Heart left ventricle (tissue), 16 donors: ENCODE results near the gene UPP2. TPM values are rescaled to one million over a fixed set of nuclear protein-coding genes. Genes with fewer than 3 reads are reported as not detected.

Experiments used
- ATAC-seq, 4 donors: fragments of 200-7000 bp; cut with Tn5 transposase; one replicate each; pipeline ENCODE4 v1.9.1; 2020 to 2022; ENCODE audit warnings: moderate library complexity in 4 of 4, mild to moderate bottlenecking in 3 of 4, moderate number of reproducible peaks in 1 of 4
- DNase-seq, 5 donors: peaks; one replicate each; pipeline ENCODE4 v3.0.0-alpha.2; 2020
- H3K27ac ChIP-seq, 12 donors: fragments of 200-600 bp; sonication (generic) in 4 of 12; one replicate each; pipeline versions ENCODE4 v1.5.0 to v1.8.0; 2016 to 2022; ENCODE audit warnings: mild to moderate bottlenecking in 2 of 12
- H3K27me3 ChIP-seq, 9 donors: fragments of 200-600 bp; sonication (generic) in 2 of 9; one replicate each; pipeline versions ENCODE4 v1.5.1 to v1.8.0; 2016 to 2022; ENCODE audit warnings: mild to moderate bottlenecking in 3 of 9
- H3K36me3 ChIP-seq, 9 donors: fragments of 200-600 bp; sonication (generic) in 2 of 9; one replicate each; pipeline versions ENCODE4 v1.5.0 to v1.8.0; 2018 to 2022; ENCODE audit warnings: mild to moderate bottlenecking in 2 of 9
- H3K4me1 ChIP-seq, 12 donors: fragments of 200-600 bp; sonication (generic) in 4 of 12; one replicate each; pipeline versions ENCODE4 v1.5.0 to v1.8.0; 2016 to 2022; ENCODE audit warnings: mild to moderate bottlenecking in 3 of 12
- H3K4me3 ChIP-seq, 12 donors: fragments of 200-600 bp; sonication (generic) in 4 of 12; one replicate each; pipeline versions ENCODE4 v1.5.0 to v1.8.0; 2017 to 2022; ENCODE audit warnings: mild to moderate bottlenecking in 9 of 12, moderate library complexity in 4 of 12
- H3K9me3 ChIP-seq, 12 donors: fragments of 200-600 bp; sonication (generic) in 4 of 12; one replicate each; pipeline versions ENCODE4 v1.5.0 to v1.8.0; 2016 to 2022; ENCODE audit warnings: mild to moderate bottlenecking in 1 of 12
- POLR2A ChIP-seq, 2 donors: fragments of 450-650 bp; IDR thresholded peaks; one replicate each; pipeline ENCODE4 v1.6.1; 2017; ENCODE audit warnings: antibody characterized with exemption in 2 of 2, mild to moderate bottlenecking in 2 of 2, moderate library complexity in 2 of 2
- WGBS, 4 donors: extraction: QIAGEN DNeasy Blood & Tissue Kit in 2 of 4; methylation state at CpG; one replicate each; pipeline versions ENCODE4 v1.1.5 to v1.1.7; 2013 to 2018; 5-methylcytosine and 5-hydroxymethylcytosine counted together
- intact Hi-C, 10 donors: fragments of 100-400 bp; cut with DNase I; formaldehyde crosslinking; loops; one replicate each; pipeline versions ENCODE4 v1.11.1 to v1.14.2; 2022
- polyA plus RNA-seq, 2 donors: library from polyadenylated mRNA; stranded (reverse); fragments of 200-250 nt; gene quantifications; one replicate each; pipeline ENCODE4 v1.2.3, GENCODE V29; 2013
- total RNA-seq, 9 donors: library from RNA; depleted of rRNA in 2 of 9; stranded (reverse); fragments of >200 nt in 2 of 9; fragmentation: NEBNext Ultra II Directional in 3 of 9; extraction: Animal tissue kit (Norgen Biotek cat#: 25700) in 3 of 9; gene quantifications; one replicate each; pipeline versions ENCODE4 v1.1.0 to v1.2.4, GENCODE V29; 2016 to 2023
- TF ChIP-seq, protein P1 (sequence below), 12 donors: fragments of 200-600 bp; sonication (generic) in 4 of 12; IDR thresholded peaks; one replicate each; pipeline versions ENCODE4 v1.5.0 to v1.8.0; 2018 to 2022; ENCODE audit warnings: antibody characterized with exemption in 12 of 12, mild to moderate bottlenecking in 5 of 12
- donor health status: ischemic (EF 13 %, LVEDD 7.1; RV severe dilation, severe dysfunction).
- donor health status: healthy with polysubstance abuse.
- donor health status: DM: no; HTN: yes; CAD: no.
- donor health status: DM: no; HTN: no; CAD: no.
- donor health status: ischemic (EF 25% LVEDD 6.9; RV normal size, moderate dysfunction).
- donor health status: ischemic (EF 25% LVEDD 5.7; RV mildly dilated, moderate dysfunction).
- donor health status: healthy.
- donor health status: DM: yes; HTN: yes; CAD: no.
- donor health status: ischemic (EF 35%, LVEDD 5.7; RV mildly dilated, moderate dysfunction).
- donor health status: nonischemic (EF 11% LVEDD 7.7; RV severe dilation, severe dysfunction).
- donor health status: DM: yes; HTN: yes; CAD: no.
- donor health status: PGD.
- donor health status: ischemic (EF 29% LVEDD 5.4; RV normal size, mild dysfunction).
- donor health status: nonischemic (EF 23%, LVEDD 6.1; RV moderate dilation, normal function).

The UPP2 gene
- total and polyA plus RNA-seq, 11 donors, result not detected

DNA sequence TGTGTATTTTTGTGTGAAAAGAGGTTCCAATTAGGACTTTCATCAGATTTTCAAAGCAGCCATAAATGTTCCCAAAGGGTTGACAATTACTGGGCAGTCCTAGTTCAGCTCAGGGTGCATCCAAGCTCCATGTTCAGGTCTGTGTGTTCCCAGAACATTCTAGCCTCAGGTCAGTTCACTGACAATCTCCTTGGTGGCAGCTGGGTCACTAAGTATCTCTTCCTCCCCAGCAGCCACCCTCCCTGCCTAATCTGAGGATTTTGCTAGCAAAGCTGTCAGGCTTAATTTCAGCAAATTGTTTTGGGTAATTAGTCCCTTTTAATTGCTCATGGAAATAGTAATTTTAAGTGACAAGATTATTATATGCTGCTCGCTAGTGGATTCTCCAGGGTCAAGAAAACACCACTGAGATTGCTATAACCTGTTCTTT is 29.8 kb downstream of the UPP2 start:
- ATAC-seq, result no peak
- no peaks in the 10 kb centered on the region for H3K9me3 ChIP-seq
- intact Hi-C loops, result no loop called here
- TF ChIP-seq, protein P1, sequence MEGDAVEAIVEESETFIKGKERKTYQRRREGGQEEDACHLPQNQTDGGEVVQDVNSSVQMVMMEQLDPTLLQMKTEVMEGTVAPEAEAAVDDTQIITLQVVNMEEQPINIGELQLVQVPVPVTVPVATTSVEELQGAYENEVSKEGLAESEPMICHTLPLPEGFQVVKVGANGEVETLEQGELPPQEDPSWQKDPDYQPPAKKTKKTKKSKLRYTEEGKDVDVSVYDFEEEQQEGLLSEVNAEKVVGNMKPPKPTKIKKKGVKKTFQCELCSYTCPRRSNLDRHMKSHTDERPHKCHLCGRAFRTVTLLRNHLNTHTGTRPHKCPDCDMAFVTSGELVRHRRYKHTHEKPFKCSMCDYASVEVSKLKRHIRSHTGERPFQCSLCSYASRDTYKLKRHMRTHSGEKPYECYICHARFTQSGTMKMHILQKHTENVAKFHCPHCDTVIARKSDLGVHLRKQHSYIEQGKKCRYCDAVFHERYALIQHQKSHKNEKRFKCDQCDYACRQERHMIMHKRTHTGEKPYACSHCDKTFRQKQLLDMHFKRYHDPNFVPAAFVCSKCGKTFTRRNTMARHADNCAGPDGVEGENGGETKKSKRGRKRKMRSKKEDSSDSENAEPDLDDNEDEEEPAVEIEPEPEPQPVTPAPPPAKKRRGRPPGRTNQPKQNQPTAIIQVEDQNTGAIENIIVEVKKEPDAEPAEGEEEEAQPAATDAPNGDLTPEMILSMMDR (IDR thresholded peaks at IDR 0.05), result no peak
- TF ChIP-seq POLR2A (IDR thresholded peaks at IDR 0.05), result no peak
- no peak overlapping the region for H3K4me3 ChIP-seq
- H3K36me3 ChIP-seq, result no peaks in the 10 kb centered on the region
- WGBS, 4 donors, result 92 to 96% (median 93%) methylated on average over 1 of the region's 1 CpG
- no peak for DNase-seq
- no peak overlapping the region for H3K27ac ChIP-seq
- H3K27me3 ChIP-seq, result peaks cover 0 to 4% (median 0%) of the 10 kb centered on the region in 9 donors
- H3K4me1 ChIP-seq, result no peaks in the 10 kb centered on the region

DNA sequence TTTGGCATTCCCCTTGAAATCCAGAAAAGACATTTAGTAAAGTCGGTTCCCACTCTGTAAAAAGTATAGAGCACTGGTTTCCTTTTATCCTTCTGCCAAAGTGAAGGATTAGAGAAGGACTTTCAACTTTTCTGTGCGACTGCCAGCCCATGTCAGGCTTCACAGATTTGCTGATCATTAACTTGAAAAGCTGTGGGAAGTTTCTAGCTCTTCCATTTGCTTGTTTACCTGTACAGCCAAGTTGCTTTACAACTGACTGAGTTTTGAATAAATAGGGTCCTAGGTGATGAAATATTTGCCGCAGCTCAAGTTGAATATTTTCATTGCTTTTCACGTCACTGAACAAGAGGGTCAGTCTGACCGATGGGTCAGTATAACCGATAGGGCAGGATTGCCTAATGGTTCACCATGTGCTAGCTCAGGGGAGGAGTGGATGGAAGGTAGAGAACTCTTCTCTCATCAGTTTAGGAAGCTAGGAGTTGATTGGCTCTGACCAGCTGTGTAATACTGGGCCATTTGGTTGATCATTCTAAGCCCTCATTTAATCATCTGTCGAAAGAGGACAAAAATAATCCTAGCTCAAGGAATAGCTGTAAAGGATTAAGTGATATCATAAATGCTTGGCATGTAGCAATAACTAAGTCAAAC is 30.4 kb downstream of the UPP2 start:
- H3K9me3 ChIP-seq, result no peaks in the 10 kb centered on the region
- WGBS, 4 donors, result 94 to 96% (median 95%) methylated on average over 7 of the region's 7 CpGs
- intact Hi-C loops, result no loop called here
- H3K4me3 ChIP-seq, result no peak overlapping the region
- H3K27me3 ChIP-seq, result peaks cover 0 to 4% (median 0%) of the 10 kb centered on the region in 9 donors
- no peaks in the 10 kb centered on the region for H3K36me3 ChIP-seq
- no peak overlapping the region for H3K27ac ChIP-seq
- no peaks in the 10 kb centered on the region for H3K4me1 ChIP-seq
- DNase-seq, result no peak
- ATAC-seq, result no peak
- TF ChIP-seq, protein P1 (IDR thresholded peaks at IDR 0.05), result no peak
- no peak for TF ChIP-seq POLR2A (IDR thresholded peaks at IDR 0.05)

DNA sequence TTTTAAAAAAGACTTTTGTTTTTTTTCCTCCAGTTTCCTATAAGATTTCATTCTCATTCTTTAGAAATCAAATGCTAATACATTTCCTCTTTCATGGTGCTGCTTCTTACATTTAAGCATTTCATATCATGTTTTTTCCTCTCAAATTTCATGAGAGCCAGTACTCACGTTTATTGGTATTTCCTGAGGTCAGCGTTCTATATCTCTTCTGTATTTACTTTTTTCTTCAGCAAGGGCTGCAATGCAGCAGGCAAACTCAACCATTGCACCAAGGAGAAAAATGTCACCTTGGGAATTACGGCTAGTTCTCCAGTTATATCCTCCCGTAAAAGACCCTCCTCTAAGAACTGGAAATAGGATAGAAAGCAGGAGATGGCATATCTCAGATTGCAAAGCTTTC is 32.4 kb downstream of the UPP2 start:
- Histone ChIP-seq H3K4me1 (no peaks in the 10 kb centered on the region), H3K27ac (no peak overlapping the region), H3K27me3 (peaks cover 0 to 4% (median 0%) of the 10 kb centered on the region in 9 donors), H3K36me3 (no peaks in the 10 kb centered on the region), H3K9me3 (no peaks in the 10 kb centered on the region), H3K4me3 (no peak overlapping the region)
- intact Hi-C loops, result no loop called here
- ATAC-seq (no peak), DNase-seq (no peak)
- WGBS, 4 donors, result 56 to 65% (median 57%) methylated on average over 4 of the region's 4 CpGs
- TF ChIP-seq, protein P1 (IDR thresholded peaks at IDR 0.05), result no peak
- TF ChIP-seq POLR2A (IDR thresholded peaks at IDR 0.05), result no peak

DNA sequence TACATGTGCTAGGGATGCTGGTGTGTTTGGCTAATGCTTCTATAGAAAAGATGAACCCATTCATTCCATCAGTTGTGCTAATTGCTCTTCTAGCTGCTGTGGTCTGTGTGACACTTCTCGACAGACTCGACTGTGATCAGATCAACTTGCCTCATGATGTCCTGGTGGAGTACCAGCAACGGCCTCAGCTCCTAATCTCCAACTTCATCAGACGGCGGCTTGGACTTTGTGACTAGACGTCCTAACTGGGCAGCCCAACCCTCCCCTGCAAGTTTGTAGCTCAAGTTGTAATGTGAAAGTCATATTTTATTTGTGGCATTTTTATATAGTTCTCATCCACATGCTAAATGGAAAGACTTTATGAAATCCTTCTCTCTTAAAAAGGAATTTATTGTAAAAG is 33.0 kb downstream of the UPP2 start:
- Histone ChIP-seq H3K27ac (no peak overlapping the region), H3K4me3 (no peak overlapping the region), H3K4me1 (no peaks in the 10 kb centered on the region), H3K9me3 (no peaks in the 10 kb centered on the region), H3K36me3 (no peaks in the 10 kb centered on the region), H3K27me3 (peaks cover 0 to 4% (median 0%) of the 10 kb centered on the region in 9 donors)
- ATAC-seq (no peak), DNase-seq (no peak)
- WGBS, 4 donors, result 84 to 91% (median 87%) methylated on average over 6 of the region's 6 CpGs
- intact Hi-C loops, result no loop called here
- TF ChIP-seq POLR2A (IDR thresholded peaks at IDR 0.05), result no peak
- TF ChIP-seq, protein P1 (IDR thresholded peaks at IDR 0.05), result no peak
